ENCODE measurements around the gene TRMT61A. TPM values are rescaled to one million over a fixed set of nuclear protein-coding genes. Genes with fewer than 3 reads are reported as not detected.

The TRMT61A gene
- polyA plus RNA-seq, 3 donors: 2.7 to 7.1 (median 3.4) TPM

DNA sequence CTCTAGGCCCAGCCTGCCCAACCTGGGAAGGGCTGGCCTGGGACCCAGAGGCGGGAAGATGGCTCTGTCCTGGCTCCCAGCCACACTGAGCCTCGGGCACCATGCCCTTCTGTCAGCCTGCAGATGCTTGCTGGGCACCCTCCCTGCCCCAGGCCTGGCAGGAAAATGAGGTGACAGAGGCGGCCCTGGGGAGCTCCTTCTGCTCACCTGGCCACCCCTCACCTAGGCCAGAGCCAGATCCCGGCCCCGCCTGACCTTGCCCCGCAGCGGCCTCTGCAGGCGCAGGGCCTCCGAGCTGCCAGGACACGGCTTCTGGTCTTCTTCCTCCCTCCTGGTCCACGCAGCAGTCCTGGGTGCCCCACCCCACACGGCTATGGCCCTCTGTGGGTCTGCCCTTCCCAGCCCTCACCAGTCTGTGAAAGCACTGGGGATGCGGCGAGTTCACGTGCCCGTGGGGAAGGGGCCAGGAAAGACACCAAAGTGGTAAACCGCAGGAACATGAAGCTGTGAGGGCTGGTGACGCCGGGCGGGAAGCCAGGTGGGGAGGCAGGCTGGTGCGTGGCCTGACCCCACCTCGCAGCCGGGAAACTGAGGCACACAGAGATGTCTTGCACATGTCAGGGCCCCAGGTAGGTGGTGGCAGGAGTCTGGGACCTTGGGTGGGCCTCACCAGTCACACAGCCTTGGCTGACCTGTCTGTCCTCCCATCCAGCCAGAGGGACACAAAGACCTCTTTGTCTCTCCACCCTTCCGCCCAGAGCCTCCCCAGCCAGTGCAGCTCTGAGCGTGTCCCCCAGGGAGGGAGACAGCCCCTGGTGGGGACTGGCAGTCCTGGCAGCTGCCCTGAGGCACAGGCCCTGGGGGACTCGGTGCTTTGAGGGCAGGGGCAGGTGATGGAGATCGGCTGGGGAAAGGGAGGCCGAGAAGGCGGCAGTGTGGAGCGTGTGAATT is 20.6 kb downstream of the TRMT61A start:
- Mint-ChIP-seq H3K27me3 (ENCODE audit: low read depth in 3 of 3) (peaks cover 0 to 4% (median 1%) of the 10 kb centered on the region in 3 donors), H3K9me3 (no peaks in the 10 kb centered on the region), H3K36me3 (peaks cover 0 to 1% of the 10 kb centered on the region in 2 donors), H3K27ac (no peak overlapping the region), H3K4me3 (no peak overlapping the region), H3K4me1 (no peaks in the 10 kb centered on the region)
- H3K27me3 ChIP-seq (ENCODE audit: control insufficient read depth in 2 of 2, insufficient read depth in 2 of 2, low read length in 2 of 2): no peaks in the 10 kb centered on the region
- no peak overlapping the region for H3K4me3 ChIP-seq (replicated peaks in 1 of 3; ENCODE audit: low read depth in 2 of 3, low read length in 3 of 3)
- WGBS (ENCODE audit: insufficient coverage): 94% methylated on average over 22 of the region's 30 CpGs
- H3K36me3 ChIP-seq (replicated peaks in 1 of 2; ENCODE audit: control insufficient read depth in 1 of 2, insufficient read depth in 2 of 2, low read length in 2 of 2): peaks cover 0 to 12% of the 10 kb centered on the region in 2 donors
- no peak overlapping the region for H3K9ac ChIP-seq (ENCODE audit: insufficient read depth, low read length, poor library complexity, severe bottlenecking)
- H4K20me1 ChIP-seq (ENCODE audit: insufficient read depth, low read length): peaks cover 44% of the 10 kb centered on the region
- intact Hi-C loops (cut with micrococcal nuclease): loop anchor here in 1 of 2 donors (5.0 kb wide), 1 partner anchor 47 kb away; no protein-coding TSS in a partner anchor
- H2AFZ ChIP-seq (ENCODE audit: insufficient read depth, low read depth, low read length, poor library complexity, severe bottlenecking): no peak overlapping the region
- H3K79me2 ChIP-seq (ENCODE audit: insufficient read depth, low read length): no peaks in the 10 kb centered on the region
- H3K4me1 ChIP-seq (ENCODE audit: control insufficient read depth in 1 of 2, insufficient read depth in 2 of 2, low read length in 2 of 2): no peaks in the 10 kb centered on the region
- no peaks in the 10 kb centered on the region for H3K9me3 ChIP-seq (replicated peaks in 1 of 2; ENCODE audit: control insufficient read depth in 1 of 2, insufficient read depth in 1 of 2, low read length in 2 of 2)
- TF ChIP-seq, protein P1, sequence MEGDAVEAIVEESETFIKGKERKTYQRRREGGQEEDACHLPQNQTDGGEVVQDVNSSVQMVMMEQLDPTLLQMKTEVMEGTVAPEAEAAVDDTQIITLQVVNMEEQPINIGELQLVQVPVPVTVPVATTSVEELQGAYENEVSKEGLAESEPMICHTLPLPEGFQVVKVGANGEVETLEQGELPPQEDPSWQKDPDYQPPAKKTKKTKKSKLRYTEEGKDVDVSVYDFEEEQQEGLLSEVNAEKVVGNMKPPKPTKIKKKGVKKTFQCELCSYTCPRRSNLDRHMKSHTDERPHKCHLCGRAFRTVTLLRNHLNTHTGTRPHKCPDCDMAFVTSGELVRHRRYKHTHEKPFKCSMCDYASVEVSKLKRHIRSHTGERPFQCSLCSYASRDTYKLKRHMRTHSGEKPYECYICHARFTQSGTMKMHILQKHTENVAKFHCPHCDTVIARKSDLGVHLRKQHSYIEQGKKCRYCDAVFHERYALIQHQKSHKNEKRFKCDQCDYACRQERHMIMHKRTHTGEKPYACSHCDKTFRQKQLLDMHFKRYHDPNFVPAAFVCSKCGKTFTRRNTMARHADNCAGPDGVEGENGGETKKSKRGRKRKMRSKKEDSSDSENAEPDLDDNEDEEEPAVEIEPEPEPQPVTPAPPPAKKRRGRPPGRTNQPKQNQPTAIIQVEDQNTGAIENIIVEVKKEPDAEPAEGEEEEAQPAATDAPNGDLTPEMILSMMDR (IDR thresholded peaks at IDR 0.05): no peak
- no peak overlapping the region for H3K4me2 ChIP-seq (replicated peaks; ENCODE audit: extremely low read depth, low read length, poor library complexity, severe bottlenecking)
- H3K27ac ChIP-seq (ENCODE audit: low read depth in 1 of 2, low read length in 2 of 2): no peak overlapping the region
- DNase-seq: no peak

DNA sequence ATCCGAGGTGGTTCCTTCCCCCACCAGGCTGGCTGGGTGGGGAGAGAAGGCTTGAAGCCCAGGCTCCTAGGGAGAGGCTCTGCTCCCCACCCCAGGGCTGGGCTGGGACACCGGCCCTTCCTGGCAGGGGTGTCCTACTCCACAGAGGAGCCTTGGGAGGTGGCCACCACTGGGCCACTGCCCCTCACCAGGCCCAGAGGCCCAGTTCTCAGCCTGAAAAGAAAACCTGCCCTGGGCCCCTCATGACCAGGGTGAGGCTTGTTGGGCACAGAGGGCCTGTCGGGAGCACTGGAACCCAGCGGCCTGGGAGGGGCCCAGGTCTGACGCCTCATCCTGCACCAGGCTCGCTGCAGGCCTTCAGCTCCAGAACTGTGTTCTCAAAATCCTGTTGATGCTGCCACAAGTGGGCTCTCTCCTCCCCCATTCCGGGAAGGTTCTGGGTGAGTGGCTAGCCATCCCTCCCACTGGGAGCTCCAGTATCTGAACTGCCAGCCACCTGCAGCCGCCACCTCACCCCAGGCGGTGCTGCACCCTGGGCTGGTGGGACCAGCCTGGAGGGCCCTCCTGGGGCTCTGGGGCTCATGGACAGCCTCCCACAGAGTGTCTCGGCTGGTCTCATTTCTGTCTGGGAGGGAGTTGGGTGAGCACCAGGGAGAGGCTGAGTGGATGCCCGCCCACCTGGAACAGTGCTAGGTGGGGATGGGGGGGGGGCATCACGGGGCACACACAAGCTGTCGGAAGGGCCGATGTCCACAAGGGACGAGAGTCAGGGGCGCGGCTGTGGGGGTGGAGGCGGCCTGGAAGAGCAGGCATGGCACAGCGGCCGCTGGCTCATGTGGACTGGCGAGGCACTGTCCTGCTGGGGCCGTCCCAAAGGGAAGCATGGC is 21.7 kb downstream of the TRMT61A start:
- WGBS (ENCODE audit: insufficient coverage): 92% methylated on average over 19 of the region's 22 CpGs
- Histone ChIP-seq H3K4me3 (replicated peaks in 1 of 3; ENCODE audit: low read depth in 2 of 3, low read length in 3 of 3) (no peak overlapping the region), H3K79me2 (ENCODE audit: insufficient read depth, low read length) (no peaks in the 10 kb centered on the region), H4K20me1 (ENCODE audit: insufficient read depth, low read length) (peaks cover 52% of the 10 kb centered on the region), H3K27ac (ENCODE audit: low read depth in 1 of 2, low read length in 2 of 2) (no peak overlapping the region), H3K36me3 (replicated peaks in 1 of 2; ENCODE audit: control insufficient read depth in 1 of 2, insufficient read depth in 2 of 2, low read length in 2 of 2) (peaks cover 2 to 12% of the 10 kb centered on the region in 2 donors), H3K9ac (ENCODE audit: insufficient read depth, low read length, poor library complexity, severe bottlenecking) (no peak overlapping the region), H3K27me3 (ENCODE audit: control insufficient read depth in 2 of 2, insufficient read depth in 2 of 2, low read length in 2 of 2) (no peaks in the 10 kb centered on the region), H2AFZ (ENCODE audit: insufficient read depth, low read depth, low read length, poor library complexity, severe bottlenecking) (no peak overlapping the region), H3K9me3 (replicated peaks in 1 of 2; ENCODE audit: control insufficient read depth in 1 of 2, insufficient read depth in 1 of 2, low read length in 2 of 2) (no peaks in the 10 kb centered on the region), H3K4me1 (ENCODE audit: control insufficient read depth in 1 of 2, insufficient read depth in 2 of 2, low read length in 2 of 2) (no peaks in the 10 kb centered on the region), H3K4me2 (replicated peaks; ENCODE audit: extremely low read depth, low read length, poor library complexity, severe bottlenecking) (no peak overlapping the region)
- intact Hi-C loops (cut with micrococcal nuclease): no loop called here
- Mint-ChIP-seq H3K36me3 (peaks cover 0 to 10% of the 10 kb centered on the region in 2 donors), H3K9me3 (no peaks in the 10 kb centered on the region), H3K4me1 (no peaks in the 10 kb centered on the region), H3K4me3 (no peak overlapping the region), H3K27me3 (ENCODE audit: low read depth in 3 of 3) (peaks cover 0 to 4% (median 1%) of the 10 kb centered on the region in 3 donors), H3K27ac (no peak overlapping the region)
- DNase-seq: no peak
- TF ChIP-seq, protein P1 (IDR thresholded peaks at IDR 0.05): no peak
